HEK293 (cell line): Measurements from ENCODE around the gene HMMR.

Source experiments
- YY1 ChIP-seq: fragments of 450-650 bp; formaldehyde crosslinking; IDR thresholded peaks from 2 replicates; pipeline ENCODE4 v1.5.1; 2018; ENCODE audit warnings: missing biosample characterization, missing genetic modification characterization
- ZNF274 ChIP-seq, 2 experiments: fragments of 200-500 bp in 1 of 2; fragments of 450-650 bp in 1 of 2; sonication (Bioruptor generic) in 1 of 2; formaldehyde crosslinking in 1 of 2; IDR thresholded peaks; 2 replicates each; pipeline versions ENCODE4 v1.5.1 to v1.6.1; 2014 to 2016; ENCODE audit warnings: borderline replicate concordance in 1 of 2, inconsistent platforms in 1 of 2, low read length in 1 of 2, missing biosample characterization in 1 of 2, missing genetic modification characterization in 1 of 2
- TF ChIP-seq, protein P1 (sequence below): fragments of 450-650 bp; formaldehyde crosslinking; IDR thresholded peaks from 2 replicates; pipeline ENCODE4 v1.5.1; 2016; ENCODE audit warnings: missing biosample characterization, missing genetic modification characterization

DNA sequence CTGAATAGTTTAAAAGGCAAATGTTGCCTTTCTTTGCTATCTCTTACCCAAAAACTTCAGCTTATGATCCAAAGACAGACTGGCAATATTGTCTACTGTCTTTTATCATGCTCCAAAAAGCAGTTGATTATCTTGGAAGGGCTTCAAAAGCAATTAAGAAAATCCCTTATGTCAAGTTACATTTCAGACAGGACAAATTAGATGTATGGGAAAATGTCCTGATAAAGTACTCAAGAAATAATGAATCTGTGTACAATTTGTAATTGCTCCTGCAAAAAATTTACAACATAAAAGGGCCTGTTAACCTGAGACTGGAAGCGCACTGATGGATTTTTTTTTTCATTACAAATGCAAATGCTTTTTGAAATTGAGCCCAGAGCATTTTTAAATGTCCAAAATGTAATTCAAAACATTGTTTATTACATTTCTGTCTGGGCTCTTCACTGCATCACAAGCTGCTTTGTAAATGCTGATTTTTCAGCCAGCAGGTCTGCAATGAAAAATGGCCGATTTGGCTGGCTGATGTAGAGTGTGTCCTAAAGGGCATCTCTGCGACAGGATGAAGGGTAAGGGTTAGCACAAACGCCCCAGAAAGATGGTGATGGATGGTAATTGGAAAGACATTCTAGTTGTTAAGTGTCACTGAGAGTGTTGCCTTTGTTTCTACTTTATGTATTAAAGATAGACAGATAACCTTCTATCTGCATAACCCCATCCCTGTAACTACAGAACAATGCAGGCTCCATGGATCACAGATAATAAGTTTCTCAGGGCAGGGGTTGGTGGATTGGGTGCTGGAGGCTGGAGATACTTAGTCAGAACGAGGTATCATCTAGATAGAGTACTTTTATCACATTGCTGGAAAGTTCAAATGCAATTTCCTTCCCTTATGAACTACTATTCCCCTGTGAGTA, 72.0 kb downstream of the HMMR start:
- TF ChIP-seq YY1 (tag by site-specific recombination) (no peak), ZNF274 (IDR thresholded peaks at IDR 0.05; ENCODE audit: low read length) (no peak), ZNF274 (tag by site-specific recombination; IDR thresholded peaks at IDR 0.05; ENCODE audit: borderline replicate concordance) (no peak)
- TF ChIP-seq, protein P1, sequence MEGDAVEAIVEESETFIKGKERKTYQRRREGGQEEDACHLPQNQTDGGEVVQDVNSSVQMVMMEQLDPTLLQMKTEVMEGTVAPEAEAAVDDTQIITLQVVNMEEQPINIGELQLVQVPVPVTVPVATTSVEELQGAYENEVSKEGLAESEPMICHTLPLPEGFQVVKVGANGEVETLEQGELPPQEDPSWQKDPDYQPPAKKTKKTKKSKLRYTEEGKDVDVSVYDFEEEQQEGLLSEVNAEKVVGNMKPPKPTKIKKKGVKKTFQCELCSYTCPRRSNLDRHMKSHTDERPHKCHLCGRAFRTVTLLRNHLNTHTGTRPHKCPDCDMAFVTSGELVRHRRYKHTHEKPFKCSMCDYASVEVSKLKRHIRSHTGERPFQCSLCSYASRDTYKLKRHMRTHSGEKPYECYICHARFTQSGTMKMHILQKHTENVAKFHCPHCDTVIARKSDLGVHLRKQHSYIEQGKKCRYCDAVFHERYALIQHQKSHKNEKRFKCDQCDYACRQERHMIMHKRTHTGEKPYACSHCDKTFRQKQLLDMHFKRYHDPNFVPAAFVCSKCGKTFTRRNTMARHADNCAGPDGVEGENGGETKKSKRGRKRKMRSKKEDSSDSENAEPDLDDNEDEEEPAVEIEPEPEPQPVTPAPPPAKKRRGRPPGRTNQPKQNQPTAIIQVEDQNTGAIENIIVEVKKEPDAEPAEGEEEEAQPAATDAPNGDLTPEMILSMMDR: no peak
